NOMO-1 treated with DMSO at 0.1 percent for 48 hours (cell line): ENCODE measurements around the gene FSIP1.

Experiments used
- DNase-seq: peaks from one replicate; lab custom pipeline; 2025; ENCODE audit not compliant: unreplicated experiment; lab: John Stamatoyannopoulos, UW

FSIP1 gene

GRCh38 chr15:39625451-39625850 lies 157.2 kb downstream of the FSIP1 start:
- DNase-seq: no peak

GRCh38 chr15:39624806-39625205 lies 157.8 kb downstream of the FSIP1 start:
- peak; percentile 83 for DNase-seq

- DNase-seq: peak; percentile 89
These were observed 159.1 kb downstream of the FSIP1 start for GRCh38 chr15:39623529-39623931.

- no peak for DNase-seq
These were observed 159.8 kb downstream of the FSIP1 start for GRCh38 chr15:39622660-39623516.

- DNase-seq: no peak
These were observed 160.7 kb downstream of the FSIP1 start for GRCh38 chr15:39621976-39622375.

- no peak for DNase-seq
These were observed 161.4 kb downstream of the FSIP1 start for GRCh38 chr15:39621210-39621609.

- no peak for DNase-seq
These were observed 164.4 kb downstream of the FSIP1 start for GRCh38 chr15:39618063-39618823.

GRCh38 chr15:39616731-39617455 lies 165.7 kb downstream of the FSIP1 start:
- DNase-seq: peak; percentile 2

- DNase-seq: peak; percentile 38
These were observed 168.8 kb downstream of the FSIP1 start for GRCh38 chr15:39613861-39614260.

GRCh38 chr15:39613271-39613670 lies 169.4 kb downstream of the FSIP1 start:
- no peak for DNase-seq

- DNase-seq: no peak
These were observed 172.0 kb downstream of the FSIP1 start for GRCh38 chr15:39610665-39611064.

- DNase-seq: no peak
These were observed 173.3 kb downstream of the FSIP1 start for GRCh38 chr15:39609166-39609916.

- no peak for DNase-seq
These were observed 174.2 kb downstream of the FSIP1 start for GRCh38 chr15:39608185-39609139.

GRCh38 chr15:39605146-39605545 lies 177.5 kb downstream of the FSIP1 start:
- DNase-seq: no peak

- DNase-seq: no peak
These were observed 180.5 kb downstream of the FSIP1 start for GRCh38 chr15:39602143-39602542.

- no peak for DNase-seq
These were observed 182.8 kb downstream of the FSIP1 start for GRCh38 chr15:39599871-39600270.

- no peak for DNase-seq
These were observed 183.4 kb downstream of the FSIP1 start for GRCh38 chr15:39598958-39599845.

- no peak for DNase-seq
These were observed 184.3 kb downstream of the FSIP1 start for GRCh38 chr15:39598186-39598850.
